GM21528 (cell line): Measurements from ENCODE around the gene KCTD7.
"Not testable (repeated sequence)": the region's sequence is repeated elsewhere in the genome, so short reads cannot be mapped to it uniquely, and the experiment has no call there.

Experiments used
- ATAC-seq: cut with Tn5 transposase; IDR thresholded peaks from one replicate; pipeline ENCODE4 v1.9.1; 2021; ENCODE audit warnings: mild to moderate bottlenecking, moderate library complexity; ENCODE audit not compliant: unreplicated experiment, low FRiP score

Gene KCTD7

GRCh38 chr7:66628361-66629221, at the start of gene KCTD7:
Gene KCTD7, plus strand, starts transcription at chr7:66628881. Its CDS starts 184 bp downstream, at chr7:66629065.
- peak; percentile 89 for ATAC-seq

- ATAC-seq = not testable (repeated sequence)
Observed at GRCh38 chr7:66580380-66580779, 48.3 kb upstream of the KCTD7 start.

DNA sequence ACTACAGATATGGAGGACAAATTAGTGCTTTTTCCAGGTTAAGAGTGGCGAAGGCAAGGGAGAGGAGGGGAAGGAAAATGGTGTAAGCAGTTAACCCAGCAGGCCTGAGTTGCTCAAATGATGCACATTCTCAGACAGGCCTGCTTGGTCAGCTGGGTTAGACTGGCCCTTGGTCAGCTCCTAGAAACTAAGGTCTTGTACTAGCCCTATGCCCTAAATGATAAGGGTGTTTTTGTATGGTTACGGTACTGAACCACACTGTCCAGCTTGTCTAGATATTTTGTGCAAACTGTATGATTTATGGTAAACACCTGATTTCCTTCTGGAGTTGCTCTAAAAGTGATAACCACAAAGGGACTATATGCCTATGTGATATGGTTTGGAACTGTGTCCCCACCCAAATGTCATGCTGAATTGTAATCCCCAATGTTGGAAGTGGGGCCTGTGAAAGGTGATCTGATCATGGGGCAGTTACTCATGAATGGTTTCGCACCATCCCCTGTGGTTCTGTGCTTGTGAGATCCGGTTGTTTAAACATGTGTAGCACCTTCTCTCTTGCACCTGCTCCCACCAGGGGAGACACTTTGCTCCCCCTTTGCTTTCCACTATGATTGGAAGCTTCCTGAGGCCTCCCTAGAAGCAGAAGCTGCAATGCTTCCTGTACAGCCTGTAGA, 45.7 kb upstream of the KCTD7 start:
- not testable (repeated sequence) for ATAC-seq

DNA sequence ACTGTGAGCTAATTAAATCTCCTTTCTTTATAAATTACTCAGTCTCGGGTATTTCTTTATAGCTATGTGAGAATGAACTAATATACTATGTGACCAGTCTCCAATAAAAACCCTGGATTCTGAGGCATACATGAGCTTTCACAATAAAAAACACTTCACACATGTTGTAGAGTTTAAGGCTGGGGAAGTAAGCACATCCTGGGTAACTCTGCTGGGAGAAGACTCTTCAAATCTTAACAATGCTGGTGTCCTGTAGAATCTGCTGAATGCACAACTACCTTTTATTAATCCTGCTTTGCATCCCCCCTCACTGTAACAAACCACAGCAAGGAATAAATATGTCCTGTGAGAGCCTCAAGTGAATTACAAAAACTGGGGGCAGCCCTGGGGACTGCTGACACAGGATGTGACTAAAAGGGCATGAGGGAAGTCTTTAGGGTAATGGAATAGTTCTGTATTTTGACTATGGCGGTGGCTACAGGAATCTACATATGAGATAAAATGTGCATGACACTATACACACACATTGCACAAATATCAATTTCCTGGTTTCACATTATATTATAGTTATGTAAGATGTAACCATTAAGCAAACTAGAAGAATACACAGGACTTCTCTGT, 45.1 kb upstream of the KCTD7 start:
- no peak for ATAC-seq

- no peak for ATAC-seq
Observed at GRCh38 chr7:66586181-66586580, 42.5 kb upstream of the KCTD7 start.

- ATAC-seq = not testable (repeated sequence)
Observed at GRCh38 chr7:66588226-66588625, 40.5 kb upstream of the KCTD7 start.

DNA sequence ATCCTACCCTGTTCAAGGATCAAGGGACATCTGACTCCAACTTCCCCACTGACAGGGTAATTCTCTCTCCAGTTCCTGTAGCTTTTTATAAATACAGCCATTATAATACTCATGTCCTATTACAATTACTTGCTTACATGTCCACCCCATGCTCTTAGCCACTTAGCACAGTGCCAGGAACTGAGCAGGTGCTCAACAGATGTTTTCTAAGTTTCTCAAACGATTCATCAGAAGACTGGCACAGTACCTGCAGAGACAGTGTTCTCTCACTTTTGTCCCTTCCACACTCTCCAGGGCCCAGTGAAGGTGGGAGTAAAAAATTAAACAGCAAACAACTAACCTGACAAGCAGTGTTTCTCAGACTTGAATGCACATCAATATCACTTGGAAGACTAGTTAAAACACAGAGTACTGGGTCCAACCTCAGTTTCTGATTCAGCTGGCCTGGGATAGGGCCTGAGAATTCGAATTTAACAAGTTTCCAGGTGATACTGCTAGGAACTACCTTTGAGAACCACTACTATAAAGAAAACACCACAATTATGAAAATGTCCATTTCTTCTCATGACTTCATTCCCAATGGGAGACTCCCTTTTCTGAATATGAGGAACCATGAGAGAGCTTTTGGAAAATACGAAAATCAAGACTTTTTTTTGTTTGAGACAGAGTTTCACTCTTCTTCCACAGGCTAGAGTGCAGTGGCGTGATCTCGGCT, 39.7 kb upstream of the KCTD7 start:
- not testable (repeated sequence) for ATAC-seq

DNA sequence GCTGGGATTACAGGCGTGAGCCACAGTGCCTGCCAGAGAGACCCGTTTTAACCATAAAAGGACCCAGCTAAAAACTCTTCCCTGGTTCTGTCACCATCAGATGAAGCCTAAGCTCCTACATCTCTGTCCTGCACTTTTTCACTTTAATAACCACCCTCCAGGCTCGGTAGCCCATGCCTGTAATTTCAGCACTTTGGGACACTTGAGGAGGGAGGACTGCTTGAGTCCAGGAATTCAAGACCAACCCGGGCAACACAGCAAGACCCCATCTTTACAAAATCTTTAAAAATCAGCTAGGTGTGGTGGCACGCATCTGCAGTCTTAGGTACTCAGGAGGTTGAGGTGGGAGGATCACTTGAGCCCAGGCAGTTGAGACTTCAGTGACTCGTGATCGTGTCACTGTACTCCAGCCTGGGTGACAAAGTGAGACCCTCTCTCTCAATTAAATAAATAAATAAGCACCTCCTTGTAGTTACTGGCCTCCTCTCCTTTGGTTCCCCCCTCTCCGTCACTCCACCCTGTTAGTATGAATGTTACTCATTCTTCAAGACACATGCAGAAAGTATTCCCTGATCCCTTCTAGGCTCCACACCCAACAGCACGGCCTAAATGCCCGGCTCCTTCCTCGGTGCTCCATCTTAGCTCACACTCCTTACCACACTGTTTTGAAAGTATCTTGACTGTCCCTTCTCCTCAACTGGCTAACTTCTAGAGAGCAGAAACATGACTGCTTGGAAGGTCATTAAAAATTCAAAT, 38.2 kb upstream of the KCTD7 start:
- not testable (repeated sequence) for ATAC-seq

DNA sequence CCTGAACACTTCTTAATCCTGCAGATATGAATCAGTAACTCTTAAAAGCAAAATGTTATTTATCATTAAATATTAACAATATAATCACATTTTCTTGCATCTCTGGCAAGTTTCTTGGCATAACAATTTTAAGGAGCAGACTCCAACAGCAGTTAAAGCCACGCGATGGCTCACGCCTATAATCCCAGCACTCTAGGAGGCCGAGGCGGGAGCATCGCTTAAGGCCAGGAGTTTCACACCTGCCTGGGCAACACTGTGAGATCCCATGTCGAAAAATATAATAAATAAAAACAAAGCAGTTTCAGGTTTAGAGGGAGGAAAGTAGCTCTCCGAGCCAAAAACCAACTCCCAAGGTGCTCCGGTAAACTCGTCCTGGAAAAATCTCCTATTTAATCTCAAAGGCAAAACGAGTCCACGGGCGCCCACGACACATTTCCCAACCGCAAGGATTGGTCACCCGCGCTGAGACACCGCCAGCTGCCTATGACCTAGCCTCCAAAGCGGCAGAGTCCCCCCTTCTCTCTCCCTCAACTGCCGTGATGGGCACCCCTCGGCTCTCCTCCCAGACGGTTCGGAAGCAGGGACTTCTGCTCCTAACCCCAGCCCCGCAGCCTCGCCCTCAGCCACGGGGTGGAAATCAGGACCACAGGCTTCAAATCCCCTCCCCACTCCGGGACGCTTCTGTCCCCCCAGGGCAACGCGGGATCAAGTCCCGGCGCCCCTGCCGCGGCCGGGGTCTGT, 37.5 kb upstream of the KCTD7 start:
- ATAC-seq = peak; percentile 31

GRCh38 chr7:66591799-66592596, 36.7 kb upstream of the KCTD7 start:
- ATAC-seq = peak; percentile 95

DNA sequence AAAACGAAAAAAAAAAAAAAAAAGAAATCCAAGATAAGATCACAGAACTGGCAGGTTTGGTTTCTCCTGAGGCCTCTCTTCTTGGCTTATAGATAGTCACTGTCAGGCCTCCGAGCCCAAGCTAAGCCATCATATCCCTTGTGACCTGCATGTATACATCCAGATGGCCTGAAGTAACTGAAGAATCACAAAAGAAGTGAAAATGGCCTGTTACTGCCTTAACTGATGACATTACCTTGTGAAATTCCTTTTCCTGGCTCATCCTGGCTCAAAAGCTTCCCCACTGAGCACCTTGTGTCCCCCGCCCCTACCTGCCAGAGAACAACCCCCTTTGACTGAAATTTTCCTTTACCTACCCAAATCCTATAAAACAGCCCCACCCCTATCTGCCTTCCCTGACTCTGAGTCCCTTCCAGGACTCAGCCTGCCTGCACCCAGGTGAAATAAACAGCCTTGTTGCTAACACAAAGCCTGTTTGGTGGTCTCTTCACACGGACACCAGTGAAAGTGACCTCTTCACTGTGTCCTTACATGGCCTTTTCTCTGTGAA, 36.0 kb upstream of the KCTD7 start:
- peak; percentile 10 for ATAC-seq

GRCh38 chr7:66594082-66594481, 34.6 kb upstream of the KCTD7 start:
- not testable (repeated sequence) for ATAC-seq

GRCh38 chr7:66597461-66597860, 31.2 kb upstream of the KCTD7 start:
- ATAC-seq = no peak

DNA sequence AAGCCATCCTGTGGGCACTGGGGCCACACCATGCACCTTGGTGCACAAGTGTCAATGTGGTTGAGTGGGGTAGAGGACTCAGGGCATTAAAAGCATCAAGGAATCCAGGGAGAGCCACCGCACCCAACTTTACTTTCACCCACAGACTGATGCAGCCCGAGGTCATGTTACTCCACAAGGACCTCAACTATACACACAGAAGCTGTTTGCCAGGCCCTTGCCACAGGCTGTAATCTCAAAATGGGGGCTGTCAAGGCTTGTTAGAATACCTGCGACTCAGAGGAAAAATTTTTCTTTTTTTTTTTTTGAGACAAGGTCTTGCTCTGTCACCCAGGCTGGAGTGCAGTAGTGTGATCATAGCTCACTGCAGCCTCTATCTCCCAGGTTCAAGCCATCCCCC, 26.5 kb upstream of the KCTD7 start:
- ATAC-seq = no peak

- no peak for ATAC-seq
Observed at GRCh38 chr7:66604198-66604597, 24.5 kb upstream of the KCTD7 start.

GRCh38 chr7:66606540-66607291, 22.0 kb upstream of the KCTD7 start:
- not testable (repeated sequence) for ATAC-seq

DNA sequence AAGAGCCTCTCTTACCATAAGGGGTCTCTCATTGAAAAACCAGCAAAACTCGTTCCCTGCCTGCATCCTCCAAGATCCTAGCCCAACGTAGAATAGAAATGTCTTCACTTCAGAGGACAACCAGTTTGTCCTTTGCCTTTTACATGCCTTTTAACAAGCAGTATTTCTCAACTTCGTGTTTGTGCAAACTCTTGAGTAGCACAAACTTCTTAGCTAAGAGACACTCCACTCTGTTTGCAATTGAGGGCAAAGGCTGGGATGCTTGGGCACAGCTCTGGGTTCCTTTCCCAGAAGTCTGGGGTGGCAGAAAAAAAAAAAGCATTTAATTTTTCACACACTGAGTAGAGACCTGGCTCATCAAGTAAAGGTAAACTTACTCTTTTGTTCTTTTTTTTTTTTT, 19.5 kb upstream of the KCTD7 start:
- no peak for ATAC-seq
